Body of pancreas (tissue), 4 donors: Measurements from ENCODE around the gene MNAT1. TPM values are rescaled to one million over a fixed set of nuclear protein-coding genes. Genes with fewer than 3 reads are reported as not detected.

Source experiments
- ATAC-seq: fragments of 150-250 bp; one replicate; pipeline ENCODE4 v1.9.1; 2016
- DNase-seq, 4 donors: peaks; one replicate each; pipeline ENCODE4 v3.0.0-alpha.2; 2019
- H3K27ac ChIP-seq, 4 donors: fragments of 200-600 bp; sonication (generic); 1 replicate in 3 of 4; 2 replicates in 1 of 4; pipeline versions ENCODE4 v1.5.1 to v1.6.1; 2016 to 2019; ENCODE audit warnings: mild to moderate bottlenecking in 1 of 4, mixed read lengths in 1 of 4, moderate library complexity in 1 of 4
- H3K27me3 ChIP-seq, 2 donors: fragments of 200-600 bp; sonication (generic); one replicate each; pipeline ENCODE4 v1.6.0; 2016; ENCODE audit warnings: mild to moderate bottlenecking in 1 of 2
- H3K36me3 ChIP-seq, 2 donors: fragments of 200-600 bp; sonication (generic); replicated peaks in 1 of 2; 2 replicates each; pipeline ENCODE4 v1.5.1; 2016; ENCODE audit warnings: low read depth in 2 of 2; ENCODE audit not compliant: insufficient read depth in 1 of 2
- H3K4me1 ChIP-seq: fragments of 200-600 bp; sonication (generic); one replicate; pipeline ENCODE4 v1.6.0; 2016
- H3K4me3 ChIP-seq, 2 donors: fragments of 200-600 bp; sonication (generic); 1 replicate in 1 of 2; 2 replicates in 1 of 2; pipeline ENCODE4 v1.5.1; 2016 to 2019
- H3K9me3 ChIP-seq, 3 donors: fragments of 200-600 bp; sonication (generic); 1 replicate in 2 of 3; 2 replicates in 1 of 3; pipeline ENCODE4 v1.5.1; 2016
- POLR2A ChIP-seq, 3 donors: fragments of 450-650 bp; IDR thresholded peaks; one replicate each; pipeline ENCODE4 v1.6.1; 2016; ENCODE audit warnings: antibody characterized with exemption in 3 of 3, mild to moderate bottlenecking in 2 of 3
- WGBS, 2 donors: methylation state at CpG; one replicate each; pipeline ENCODE4 v1.1.5; 2017; 5-methylcytosine and 5-hydroxymethylcytosine counted together
- intact Hi-C: fragments of 100-400 bp; cut with DNase I; formaldehyde crosslinking; loops from one replicate; pipeline ENCODE4 v1.15.1; 2023
- total RNA-seq, 2 donors: library from RNA; depleted of rRNA; stranded (reverse); fragments of >200 nt; gene quantifications; one replicate each; pipeline ENCODE4 v1.1.0, GENCODE V29; 2016
- TF ChIP-seq, protein P1 (sequence below), 7 experiments: fragments of 450-650 bp in 4 of 7; fragments of 200-600 bp in 3 of 7; sonication (generic) in 3 of 7; IDR thresholded peaks; one replicate each; pipeline ENCODE4 v1.5.1; 2016 to 2019; ENCODE audit warnings: antibody characterized with exemption in 7 of 7

Gene MNAT1
- total RNA-seq, 2 donors from 2014 or later, result 14.0 to 37.2 TPM

DNA sequence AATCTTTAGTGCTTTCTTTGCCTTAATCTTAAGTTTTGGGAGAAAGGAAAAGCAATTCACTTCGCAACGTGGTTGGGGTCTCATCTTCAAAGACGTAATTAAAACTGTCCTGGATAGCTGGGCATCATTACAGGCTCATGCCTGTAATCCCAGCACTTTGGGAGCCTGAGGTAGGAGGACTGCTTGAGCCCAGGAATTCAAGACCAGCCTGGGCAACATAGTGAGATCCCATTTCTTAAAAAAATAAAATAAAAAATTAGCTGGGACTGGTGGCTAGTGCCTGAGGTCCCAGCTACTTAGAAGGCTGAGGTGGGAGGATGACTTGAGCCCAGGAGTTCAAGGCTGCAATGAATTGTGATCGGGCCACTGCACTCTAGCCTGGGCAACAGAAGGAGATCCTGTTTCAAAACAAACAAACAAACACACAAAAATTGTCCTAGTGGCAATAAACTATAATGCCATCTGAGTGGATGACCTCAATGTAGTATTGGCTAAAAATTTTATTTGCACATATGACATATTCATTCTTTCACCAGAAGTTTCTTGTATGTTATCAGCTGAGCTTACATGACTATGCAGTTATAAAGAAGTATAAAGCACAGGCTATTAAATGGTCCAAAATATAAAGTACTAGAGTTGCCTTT lies 1.6 kb upstream of the MNAT1 start:
- 54 to 70% methylated on average over 4 of the region's 4 CpGs for WGBS, 2 donors
- intact Hi-C loops, result no loop called here
- no peak for TF ChIP-seq POLR2A (IDR thresholded peaks at IDR 0.05)
- TF ChIP-seq, protein P1, sequence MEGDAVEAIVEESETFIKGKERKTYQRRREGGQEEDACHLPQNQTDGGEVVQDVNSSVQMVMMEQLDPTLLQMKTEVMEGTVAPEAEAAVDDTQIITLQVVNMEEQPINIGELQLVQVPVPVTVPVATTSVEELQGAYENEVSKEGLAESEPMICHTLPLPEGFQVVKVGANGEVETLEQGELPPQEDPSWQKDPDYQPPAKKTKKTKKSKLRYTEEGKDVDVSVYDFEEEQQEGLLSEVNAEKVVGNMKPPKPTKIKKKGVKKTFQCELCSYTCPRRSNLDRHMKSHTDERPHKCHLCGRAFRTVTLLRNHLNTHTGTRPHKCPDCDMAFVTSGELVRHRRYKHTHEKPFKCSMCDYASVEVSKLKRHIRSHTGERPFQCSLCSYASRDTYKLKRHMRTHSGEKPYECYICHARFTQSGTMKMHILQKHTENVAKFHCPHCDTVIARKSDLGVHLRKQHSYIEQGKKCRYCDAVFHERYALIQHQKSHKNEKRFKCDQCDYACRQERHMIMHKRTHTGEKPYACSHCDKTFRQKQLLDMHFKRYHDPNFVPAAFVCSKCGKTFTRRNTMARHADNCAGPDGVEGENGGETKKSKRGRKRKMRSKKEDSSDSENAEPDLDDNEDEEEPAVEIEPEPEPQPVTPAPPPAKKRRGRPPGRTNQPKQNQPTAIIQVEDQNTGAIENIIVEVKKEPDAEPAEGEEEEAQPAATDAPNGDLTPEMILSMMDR (IDR thresholded peaks at IDR 0.05), result no peak
- Histone ChIP-seq H3K9me3 (no peaks in the 10 kb centered on the region), H3K36me3 (no peaks in the 10 kb centered on the region), H3K4me3 (no peak overlapping the region), H3K27ac (no peak overlapping the region), H3K4me1 (peaks cover 15% of the 10 kb centered on the region), H3K27me3 (no peaks in the 10 kb centered on the region)
- ATAC-seq, result no peak
- DNase-seq, result no peak

- intact Hi-C loops, result no loop called here
Measured at GRCh38 chr14:60735416-60735815, 855 bp downstream of the MNAT1 start.

GRCh38 chr14:60736494-60736893 lies 1.9 kb downstream of the MNAT1 start:
- no peak overlapping the region for H3K27ac ChIP-seq
- no peaks in the 10 kb centered on the region for H3K9me3 ChIP-seq
- ATAC-seq, result no peak
- no peaks in the 10 kb centered on the region for H3K27me3 ChIP-seq
- H3K36me3 ChIP-seq, result no peaks in the 10 kb centered on the region
- no peak overlapping the region for H3K4me3 ChIP-seq
- intact Hi-C loops, result no loop called here
- 22 to 26% methylated on average over 4 of the region's 4 CpGs for WGBS, 2 donors
- TF ChIP-seq, protein P1 (IDR thresholded peaks at IDR 0.05), result no peak
- TF ChIP-seq POLR2A (IDR thresholded peaks at IDR 0.05), result no peak
- peaks cover 21% of the 10 kb centered on the region for H3K4me1 ChIP-seq
- no peak for DNase-seq

More at GRCh38 chr14:60735416-60735815, 855 bp downstream of the MNAT1 start:
- Histone ChIP-seq H3K4me1 (peaks cover 21% of the 10 kb centered on the region), H3K27me3 (no peaks in the 10 kb centered on the region), H3K36me3 (no peaks in the 10 kb centered on the region), H3K4me3 (peak overlapping the region in 1 of 2 donors; percentile 71), H3K9me3 (no peaks in the 10 kb centered on the region), H3K27ac (no peak overlapping the region)
- TF ChIP-seq, protein P1 (IDR thresholded peaks at IDR 0.05), result no peak
- ATAC-seq (no peak), DNase-seq (no peak)
- WGBS, 2 donors, result 3 to 5% methylated on average over 5 of the region's 5 CpGs

- Histone ChIP-seq H3K4me1 (peaks cover 21% of the 10 kb centered on the region), H3K27me3 (no peaks in the 10 kb centered on the region)
- ATAC-seq, result no peak
Measured at GRCh38 chr14:60738843-60739508, 4.4 kb downstream of the MNAT1 start.

More at GRCh38 chr14:60738843-60739508, 4.4 kb downstream of the MNAT1 start:
- WGBS, 2 donors, result 82 to 88% methylated on average over 4 of the region's 4 CpGs
- DNase-seq, result no peak
- H3K27ac ChIP-seq, result no peak overlapping the region
- H3K36me3 ChIP-seq, result no peaks in the 10 kb centered on the region
- H3K4me3 ChIP-seq, result no peak overlapping the region
- no peak for TF ChIP-seq POLR2A (IDR thresholded peaks at IDR 0.05)
- TF ChIP-seq, protein P1 (IDR thresholded peaks at IDR 0.05), result no peak
- intact Hi-C loops, result no loop called here
- no peaks in the 10 kb centered on the region for H3K9me3 ChIP-seq
